HG03103 (cell line): ENCODE measurements around the gene CDC42BPA.
"Not testable (repeated sequence)": the region's sequence is repeated elsewhere in the genome, so short reads cannot be mapped to it uniquely, and the experiment has no call there.

ENCODE experiments used
- ATAC-seq: cut with Tn5 transposase; IDR thresholded peaks from one replicate; pipeline ENCODE4 v1.9.1; 2021; ENCODE audit warnings: low read depth; ENCODE audit not compliant: unreplicated experiment

CDC42BPA gene

GRCh38 chr1:226973371-226973897 is 344.9 kb downstream of the CDC42BPA start:
- no peak for ATAC-seq

GRCh38 chr1:226972931-226973330 is 345.4 kb downstream of the CDC42BPA start:
- ATAC-seq: no peak

- ATAC-seq: no peak
Observed at GRCh38 chr1:226971765-226972164, 346.5 kb downstream of the CDC42BPA start.

- ATAC-seq: no peak
Observed at GRCh38 chr1:226967665-226968064, 350.6 kb downstream of the CDC42BPA start.

- no peak for ATAC-seq
Observed at GRCh38 chr1:226966683-226967082, 351.6 kb downstream of the CDC42BPA start.

GRCh38 chr1:226965581-226966440 is 352.5 kb downstream of the CDC42BPA start:
- no peak for ATAC-seq

- ATAC-seq: no peak
Observed at GRCh38 chr1:226964611-226965486, 353.4 kb downstream of the CDC42BPA start.

- no peak for ATAC-seq
Observed at GRCh38 chr1:226964068-226964425, 354.2 kb downstream of the CDC42BPA start.

- ATAC-seq: no peak
Observed at GRCh38 chr1:226962421-226963391, 355.6 kb downstream of the CDC42BPA start.

GRCh38 chr1:226960944-226961765 is 357.1 kb downstream of the CDC42BPA start:
- no peak for ATAC-seq

GRCh38 chr1:226960256-226960655 is 358.0 kb downstream of the CDC42BPA start:
- ATAC-seq: no peak

GRCh38 chr1:226958300-226958699 is 360.0 kb downstream of the CDC42BPA start:
- ATAC-seq: no peak

- no peak for ATAC-seq
Observed at GRCh38 chr1:226957714-226958113, 360.6 kb downstream of the CDC42BPA start.

GRCh38 chr1:226956942-226957713 is 361.2 kb downstream of the CDC42BPA start:
- ATAC-seq: no peak

- ATAC-seq: not testable (repeated sequence)
Observed at GRCh38 chr1:226955857-226956256, 362.4 kb downstream of the CDC42BPA start.

- ATAC-seq: no peak
Observed at GRCh38 chr1:226954777-226955176, 363.5 kb downstream of the CDC42BPA start.

- ATAC-seq: no peak
Observed at GRCh38 chr1:226954337-226954736, 364.0 kb downstream of the CDC42BPA start.

GRCh38 chr1:226953175-226953800 is 365.0 kb downstream of the CDC42BPA start:
- ATAC-seq: no peak
